Neural progenitor cell (in vitro differentiated cells): ENCODE measurements around the gene GLIS2. TPM values are rescaled to one million over a fixed set of nuclear protein-coding genes. Genes with fewer than 3 reads are reported as not detected.

ENCODE experiments used
- DNase-seq: peaks from one replicate; pipeline ENCODE4 v3.0.0-alpha.2; 2016; ENCODE audit warnings: low spot score
- H2AFZ ChIP-seq: fragments of 200-600 bp; sonication (generic); replicated peaks from 2 replicates; pipeline ENCODE4 v1.6.1; 2016; ENCODE audit warnings: antibody characterized with exemption
- H3F3A ChIP-seq: fragments of 200-600 bp; sonication (generic); 2 replicates; pipeline ENCODE4 v1.6.1; 2016; ENCODE audit warnings: antibody characterized with exemption, low read depth
- H3K27ac ChIP-seq: fragments of 200-600 bp; sonication (generic); 2 replicates; pipeline ENCODE4 v1.5.1; 2016; ENCODE audit warnings: mild to moderate bottlenecking
- H3K27me3 ChIP-seq: fragments of 200-600 bp; sonication (generic); 2 replicates; pipeline ENCODE4 v1.6.1; 2016; ENCODE audit warnings: mild to moderate bottlenecking, moderate library complexity
- H3K36me3 ChIP-seq: fragments of 200-600 bp; sonication (generic); 2 replicates; pipeline ENCODE4 v1.5.1; 2016
- H3K4me1 ChIP-seq: fragments of 200-600 bp; sonication (generic); 2 replicates; pipeline ENCODE4 v1.6.1; 2016; ENCODE audit warnings: mixed run types
- H3K4me2 ChIP-seq: fragments of 200-600 bp; sonication (generic); 2 replicates; pipeline ENCODE4 v1.6.1; 2016
- H3K4me3 ChIP-seq: fragments of 200-600 bp; sonication (generic); 2 replicates; pipeline ENCODE4 v1.5.1; 2016
- H3K79me2 ChIP-seq: fragments of 200-600 bp; sonication (generic); 2 replicates; pipeline ENCODE4 v1.6.1; 2016; ENCODE audit warnings: low read depth
- H3K9ac ChIP-seq: fragments of 200-600 bp; sonication (generic); 2 replicates; pipeline ENCODE4 v1.6.1; 2016
- H3K9me3 ChIP-seq: fragments of 200-600 bp; sonication (generic); 2 replicates; pipeline ENCODE4 v1.5.1; 2016; ENCODE audit warnings: low read depth
- H4K20me1 ChIP-seq: fragments of 200-600 bp; sonication (generic); 2 replicates; pipeline ENCODE4 v1.6.1; 2016; ENCODE audit warnings: low read depth
- H3K27ac Mint-ChIP-seq: 3 replicates; pipeline ENCODE4 v1.8.0; 2021; ENCODE audit warnings: mixed read lengths
- H3K27me3 Mint-ChIP-seq: 2 replicates; pipeline ENCODE4 v1.8.0; 2022; ENCODE audit warnings: low read depth, mild to moderate bottlenecking, inconsistent platforms, moderate library complexity, mixed read lengths; ENCODE audit not compliant: insufficient read depth
- H3K36me3 Mint-ChIP-seq: 3 replicates; pipeline ENCODE4 v1.8.0; 2021; ENCODE audit warnings: mixed read lengths
- H3K4me1 Mint-ChIP-seq: 3 replicates; pipeline ENCODE4 v1.8.0; 2021; ENCODE audit warnings: mixed read lengths
- H3K4me3 Mint-ChIP-seq: 3 replicates; pipeline ENCODE4 v1.8.0; 2021; ENCODE audit warnings: mild to moderate bottlenecking, moderate library complexity, mixed read lengths
- H3K9me3 Mint-ChIP-seq: 3 replicates; pipeline ENCODE4 v1.8.0; 2020; ENCODE audit warnings: mixed read lengths
- EZH2 ChIP-seq: fragments of 200-600 bp; sonication (generic); IDR thresholded peaks from 2 replicates; pipeline ENCODE4 v1.6.1; 2017; ENCODE audit warnings: antibody characterized with exemption, mild to moderate bottlenecking, moderate library complexity
- EZH2phosphoT487 ChIP-seq: fragments of 200-600 bp; sonication (generic); IDR thresholded peaks from 2 replicates; pipeline ENCODE4 v1.6.1; 2017; ENCODE audit warnings: antibody characterized with exemption
- total RNA-seq: library from RNA; depleted of rRNA; stranded (reverse); fragments of >200 nt; gene quantifications from 2 replicates; pipeline ENCODE4 v1.2.3, GENCODE V29; 2015; ENCODE audit warnings: low replicate concordance
- TF ChIP-seq, protein P1 (sequence below): fragments of 200-600 bp; sonication (generic); IDR thresholded peaks from 2 replicates; pipeline ENCODE4 v1.5.1; 2017; ENCODE audit warnings: antibody characterized with exemption, mild to moderate bottlenecking

GLIS2 gene
- total RNA-seq, 1 donor from 2014 or later, result 0.15 TPM

DNA sequence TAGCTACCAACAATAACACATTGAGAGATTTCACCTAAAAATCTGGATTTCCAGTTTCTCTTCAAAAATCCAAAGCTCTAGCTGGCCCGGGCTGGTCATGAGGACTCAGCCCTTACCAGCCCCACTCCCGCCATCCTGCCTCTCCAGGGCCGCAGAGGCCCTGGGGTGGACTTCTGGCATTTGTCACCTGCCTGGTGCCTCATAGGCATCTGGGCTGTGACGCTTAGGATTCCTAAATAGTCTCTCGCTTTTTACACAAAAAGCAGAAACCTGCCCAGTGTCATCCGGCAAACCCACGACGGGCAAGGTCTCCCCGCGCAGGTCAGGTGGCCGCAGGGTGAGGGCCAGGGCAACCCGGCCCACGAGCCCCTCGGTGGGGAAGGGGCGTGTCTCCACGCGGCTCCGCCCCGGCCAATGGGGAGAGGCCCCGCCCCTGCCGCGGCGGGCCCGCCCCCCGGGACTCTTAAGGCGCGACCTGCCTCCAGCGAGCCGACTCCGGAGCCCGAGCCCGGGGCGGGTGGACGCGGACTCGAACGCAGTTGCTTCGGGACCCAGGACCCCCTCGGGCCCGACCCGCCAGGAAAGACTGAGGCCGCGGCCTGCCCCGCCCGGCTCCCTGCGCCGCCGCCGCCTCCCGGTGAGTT, 55.6 kb downstream of the GLIS2 start, which contains the start of gene VASN:
Gene VASN, plus strand, starts transcription at position 492 of the 644 bp plus-strand sequence. CDS start 9,030 bp downstream, outside the sequence.
- H3K36me3 Mint-ChIP-seq, result no peaks in the 10 kb centered on the region
- H3K27ac Mint-ChIP-seq, result no peak within 1 kb of the TSS
- peak within 1 kb of the TSS; percentile 96 for H3K4me2 ChIP-seq

DNA sequence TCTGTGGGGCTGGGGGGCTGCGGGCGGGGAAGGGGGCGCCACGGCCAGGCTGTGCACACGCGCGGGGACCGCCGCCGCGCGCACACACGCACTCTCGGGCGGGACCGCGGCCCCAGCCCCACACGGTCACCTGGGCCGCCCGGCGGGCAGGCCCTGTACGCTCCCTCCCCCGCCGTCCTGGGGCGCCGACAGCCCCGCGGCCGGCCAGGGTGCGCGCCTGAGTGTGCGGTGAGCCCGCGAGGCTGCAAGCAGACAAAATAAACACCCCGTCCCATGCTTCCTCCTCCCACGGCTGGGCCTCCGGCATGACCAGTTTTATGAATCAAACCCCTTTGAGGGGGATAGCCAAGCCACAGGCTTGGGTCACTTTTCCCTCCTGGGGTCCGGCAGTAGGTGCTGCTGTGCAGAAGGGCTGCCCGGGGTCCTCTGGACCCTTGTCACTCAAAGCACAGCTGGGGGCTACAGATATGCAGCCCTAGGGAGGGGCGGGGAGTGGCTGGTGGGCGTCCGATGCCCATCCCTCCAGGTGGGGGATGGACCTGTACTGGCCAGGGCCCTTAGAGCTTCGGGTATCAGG, 56.2 kb downstream of the GLIS2 start:
- no peaks in the 10 kb centered on the region for H3K36me3 Mint-ChIP-seq
- H3F3A ChIP-seq, result peaks cover 31% of the 10 kb centered on the region
- peak overlapping the region; percentile 10 for H3K9ac ChIP-seq
- no peak for TF ChIP-seq EZH2phosphoT487
- TF ChIP-seq, protein P1, sequence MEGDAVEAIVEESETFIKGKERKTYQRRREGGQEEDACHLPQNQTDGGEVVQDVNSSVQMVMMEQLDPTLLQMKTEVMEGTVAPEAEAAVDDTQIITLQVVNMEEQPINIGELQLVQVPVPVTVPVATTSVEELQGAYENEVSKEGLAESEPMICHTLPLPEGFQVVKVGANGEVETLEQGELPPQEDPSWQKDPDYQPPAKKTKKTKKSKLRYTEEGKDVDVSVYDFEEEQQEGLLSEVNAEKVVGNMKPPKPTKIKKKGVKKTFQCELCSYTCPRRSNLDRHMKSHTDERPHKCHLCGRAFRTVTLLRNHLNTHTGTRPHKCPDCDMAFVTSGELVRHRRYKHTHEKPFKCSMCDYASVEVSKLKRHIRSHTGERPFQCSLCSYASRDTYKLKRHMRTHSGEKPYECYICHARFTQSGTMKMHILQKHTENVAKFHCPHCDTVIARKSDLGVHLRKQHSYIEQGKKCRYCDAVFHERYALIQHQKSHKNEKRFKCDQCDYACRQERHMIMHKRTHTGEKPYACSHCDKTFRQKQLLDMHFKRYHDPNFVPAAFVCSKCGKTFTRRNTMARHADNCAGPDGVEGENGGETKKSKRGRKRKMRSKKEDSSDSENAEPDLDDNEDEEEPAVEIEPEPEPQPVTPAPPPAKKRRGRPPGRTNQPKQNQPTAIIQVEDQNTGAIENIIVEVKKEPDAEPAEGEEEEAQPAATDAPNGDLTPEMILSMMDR, result no peak
- no peak for TF ChIP-seq EZH2
- peaks cover 5% of the 10 kb centered on the region for H3K27me3 ChIP-seq
- H4K20me1 ChIP-seq, result peaks cover 34% of the 10 kb centered on the region
- peak; percentile 57 for DNase-seq
- H3K4me3 Mint-ChIP-seq, result peak overlapping the region; percentile 90
- H3K9me3 Mint-ChIP-seq, result no peaks in the 10 kb centered on the region
- H3K27ac ChIP-seq, result no peak overlapping the region
- peak overlapping the region; percentile 96 for H3K4me2 ChIP-seq
- H3K27me3 Mint-ChIP-seq, result peaks cover 11% of the 10 kb centered on the region
- H3K4me1 ChIP-seq, result peaks cover 38% of the 10 kb centered on the region
- H3K79me2 ChIP-seq, result peaks cover 4% of the 10 kb centered on the region
- H3K27ac Mint-ChIP-seq, result no peak overlapping the region
- H3K4me3 ChIP-seq, result peak overlapping the region; percentile 65
- H3K4me1 Mint-ChIP-seq, result peaks cover 39% of the 10 kb centered on the region
- no peaks in the 10 kb centered on the region for H3K9me3 ChIP-seq
- no peaks in the 10 kb centered on the region for H3K36me3 ChIP-seq
- no peak overlapping the region for H2AFZ ChIP-seq

More for the DNA sequence above, 55.6 kb downstream of the GLIS2 start, which contains the start of gene VASN:
- H4K20me1 ChIP-seq, result peaks cover 30% of the 10 kb centered on the region
- TF ChIP-seq EZH2phosphoT487, result no peak
- no peak for TF ChIP-seq EZH2
- TF ChIP-seq, protein P1, result no peak
- no peaks in the 10 kb centered on the region for H3K9me3 ChIP-seq
- DNase-seq, result peak; percentile 90
- no peak within 1 kb of the TSS for H3K27ac ChIP-seq
- peaks cover 5% of the 10 kb centered on the region for H3K27me3 ChIP-seq
- peak within 1 kb of the TSS; percentile 10 for H3K9ac ChIP-seq
- no peak within 1 kb of the TSS for H2AFZ ChIP-seq
- Mint-ChIP-seq H3K4me1 (peaks cover 35% of the 10 kb centered on the region), H3K4me3 (peak within 1 kb of the TSS; percentile 90), H3K27me3 (peaks cover 11% of the 10 kb centered on the region), H3K9me3 (no peaks in the 10 kb centered on the region)
- H3F3A ChIP-seq, result peaks cover 31% of the 10 kb centered on the region
- H3K79me2 ChIP-seq, result peaks cover 4% of the 10 kb centered on the region
- peak within 1 kb of the TSS; percentile 65 for H3K4me3 ChIP-seq
- H3K4me1 ChIP-seq, result peaks cover 34% of the 10 kb centered on the region
- no peaks in the 10 kb centered on the region for H3K36me3 ChIP-seq

DNA sequence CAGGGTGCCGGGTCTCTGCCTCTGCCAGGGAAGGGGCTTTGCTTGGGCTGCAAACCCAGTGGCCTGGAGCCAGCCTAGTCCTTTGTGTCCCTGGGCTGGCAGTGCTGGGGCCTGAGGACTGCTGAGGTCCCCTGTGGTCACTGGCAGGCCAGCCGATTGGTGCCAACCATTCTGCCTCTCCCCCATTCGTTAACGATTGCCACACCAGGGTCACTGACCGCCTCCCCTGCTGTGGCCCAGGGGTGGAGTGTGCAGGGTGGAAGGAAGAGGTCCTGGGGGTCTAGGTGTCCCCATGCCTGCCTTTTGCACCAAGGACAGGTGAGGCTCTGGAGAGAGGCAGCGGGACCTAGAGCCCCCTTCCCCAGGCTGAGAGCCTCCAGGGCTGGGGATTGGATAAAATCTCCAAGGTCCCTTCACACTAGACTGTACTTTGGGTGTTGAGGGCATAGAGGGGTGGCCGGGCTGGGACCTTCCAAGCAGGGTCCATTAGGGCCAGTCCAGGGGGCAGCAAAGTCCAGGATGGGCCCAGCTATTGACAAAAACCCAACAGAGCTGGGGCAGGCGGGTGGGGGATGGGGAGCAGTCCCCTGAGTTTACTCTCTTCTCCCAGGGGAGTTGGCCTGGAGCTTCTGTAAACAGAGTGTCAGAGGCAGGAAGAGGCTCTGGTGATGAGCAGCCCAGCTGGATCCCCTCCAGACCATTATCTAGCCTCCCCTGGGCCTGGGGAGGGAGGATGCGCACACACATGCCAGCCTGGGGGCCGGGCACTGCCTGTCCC, 56.9 kb downstream of the GLIS2 start:
- no peak overlapping the region for H3K27ac ChIP-seq
- Mint-ChIP-seq H3K4me3 (peak overlapping the region; percentile 90), H3K27ac (no peak overlapping the region), H3K4me1 (peaks cover 38% of the 10 kb centered on the region), H3K36me3 (no peaks in the 10 kb centered on the region), H3K9me3 (no peaks in the 10 kb centered on the region), H3K27me3 (peaks cover 8% of the 10 kb centered on the region)
- DNase-seq, result peak; percentile 47
- no peak for TF ChIP-seq EZH2phosphoT487
- TF ChIP-seq EZH2, result no peak
- peaks cover 45% of the 10 kb centered on the region for H3K4me1 ChIP-seq
- no peaks in the 10 kb centered on the region for H3K36me3 ChIP-seq
- peaks cover 31% of the 10 kb centered on the region for H3F3A ChIP-seq
- peak overlapping the region; percentile 96 for H3K4me2 ChIP-seq
- H3K79me2 ChIP-seq, result peaks cover 4% of the 10 kb centered on the region
- H2AFZ ChIP-seq, result no peak overlapping the region
- H3K9me3 ChIP-seq, result no peaks in the 10 kb centered on the region
- H3K4me3 ChIP-seq, result peak overlapping the region; percentile 65
- no peak overlapping the region for H3K9ac ChIP-seq
- H4K20me1 ChIP-seq, result peaks cover 40% of the 10 kb centered on the region
- H3K27me3 ChIP-seq, result peaks cover 5% of the 10 kb centered on the region
